Tibial artery (tissue), 4 donors: ENCODE measurements around the gene TRAPPC10.
A peak's percentile ranks its signal among the peaks of the same experiment; 100 is the strongest.

ENCODE experiments used
- DNase-seq, 2 donors: peaks; one replicate each; pipeline ENCODE4 v3.0.0-alpha.2; 2019
- H3K27ac ChIP-seq, 2 donors: fragments of 200-600 bp; sonication (generic) in 1 of 2; 1 replicate in 1 of 2; 2 replicates in 1 of 2; pipeline ENCODE4 v1.5.1; 2018 to 2019; ENCODE audit warnings: mild to moderate bottlenecking in 1 of 2
- H3K27me3 ChIP-seq, 2 donors: fragments of 200-600 bp; sonication (generic) in 1 of 2; one replicate each; pipeline versions ENCODE4 v1.5.1 to v1.6.0; 2016 to 2019
- H3K36me3 ChIP-seq, 3 donors: fragments of 200-600 bp; sonication (generic) in 2 of 3; one replicate each; pipeline ENCODE4 v1.5.1; 2016 to 2019; ENCODE audit warnings: mild to moderate bottlenecking in 2 of 3
- H3K4me1 ChIP-seq, 4 donors: fragments of 200-600 bp; sonication (generic) in 2 of 4; 1 replicate in 3 of 4; 2 replicates in 1 of 4; pipeline ENCODE4 v1.5.1; 2016 to 2019
- H3K4me3 ChIP-seq, 2 donors: fragments of 200-600 bp; sonication (generic) in 1 of 2; 1 replicate in 1 of 2; 2 replicates in 1 of 2; pipeline ENCODE4 v1.5.1; 2018 to 2019; ENCODE audit warnings: mild to moderate bottlenecking in 2 of 2
- H3K9me3 ChIP-seq, 3 donors: fragments of 200-600 bp; sonication (generic) in 1 of 3; one replicate each; pipeline ENCODE4 v1.5.1; 2016 to 2019
- intact Hi-C: fragments of 100-400 bp; cut with DNase I; formaldehyde crosslinking; loops from one replicate; pipeline ENCODE4 v1.15.0; 2023; ENCODE audit warnings: low total_unique reads
- TF ChIP-seq, protein P1 (sequence below), 2 experiments: fragments of 200-600 bp in 1 of 2; fragments of 450-650 bp in 1 of 2; IDR thresholded peaks; one replicate each; pipeline ENCODE4 v1.5.1; 2017 to 2019; ENCODE audit warnings: antibody characterized with exemption in 2 of 2, mild to moderate bottlenecking in 1 of 2, moderate library complexity in 1 of 2

The TRAPPC10 gene

DNA sequence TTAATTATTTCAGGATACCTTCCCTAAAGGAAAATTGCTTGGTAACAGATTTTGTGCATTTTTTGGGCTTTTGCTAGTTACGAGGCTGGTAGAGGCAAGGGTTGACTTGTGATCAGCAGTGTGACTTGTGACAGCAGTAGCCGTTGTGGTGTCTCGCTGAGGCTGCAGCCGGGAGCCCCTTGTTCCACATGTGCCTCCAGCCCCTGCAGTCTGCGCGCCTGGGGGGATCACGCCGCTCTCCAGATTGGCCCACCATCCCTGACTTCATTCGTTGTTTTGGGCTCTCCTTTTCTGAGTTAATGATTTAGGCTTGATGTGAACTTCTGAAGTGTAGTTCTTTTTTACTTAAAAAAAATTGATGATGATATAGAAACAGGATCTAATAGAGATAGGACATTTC is 41.5 kb downstream of the TRAPPC10 start:
- H3K27me3 ChIP-seq, result no peaks in the 10 kb centered on the region
- DNase-seq, result no peak
- TF ChIP-seq, protein P1, sequence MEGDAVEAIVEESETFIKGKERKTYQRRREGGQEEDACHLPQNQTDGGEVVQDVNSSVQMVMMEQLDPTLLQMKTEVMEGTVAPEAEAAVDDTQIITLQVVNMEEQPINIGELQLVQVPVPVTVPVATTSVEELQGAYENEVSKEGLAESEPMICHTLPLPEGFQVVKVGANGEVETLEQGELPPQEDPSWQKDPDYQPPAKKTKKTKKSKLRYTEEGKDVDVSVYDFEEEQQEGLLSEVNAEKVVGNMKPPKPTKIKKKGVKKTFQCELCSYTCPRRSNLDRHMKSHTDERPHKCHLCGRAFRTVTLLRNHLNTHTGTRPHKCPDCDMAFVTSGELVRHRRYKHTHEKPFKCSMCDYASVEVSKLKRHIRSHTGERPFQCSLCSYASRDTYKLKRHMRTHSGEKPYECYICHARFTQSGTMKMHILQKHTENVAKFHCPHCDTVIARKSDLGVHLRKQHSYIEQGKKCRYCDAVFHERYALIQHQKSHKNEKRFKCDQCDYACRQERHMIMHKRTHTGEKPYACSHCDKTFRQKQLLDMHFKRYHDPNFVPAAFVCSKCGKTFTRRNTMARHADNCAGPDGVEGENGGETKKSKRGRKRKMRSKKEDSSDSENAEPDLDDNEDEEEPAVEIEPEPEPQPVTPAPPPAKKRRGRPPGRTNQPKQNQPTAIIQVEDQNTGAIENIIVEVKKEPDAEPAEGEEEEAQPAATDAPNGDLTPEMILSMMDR (IDR thresholded peaks at IDR 0.05), result no peak
- H3K4me3 ChIP-seq, result no peak overlapping the region
- intact Hi-C loops, result no loop called here
- no peaks in the 10 kb centered on the region for H3K9me3 ChIP-seq
- H3K27ac ChIP-seq, result no peak overlapping the region
- H3K36me3 ChIP-seq, result peaks cover 0 to 47% (median 33%) of the 10 kb centered on the region in 3 donors
- H3K4me1 ChIP-seq, result peaks cover 0 to 11% (median 0%) of the 10 kb centered on the region in 4 donors

DNA sequence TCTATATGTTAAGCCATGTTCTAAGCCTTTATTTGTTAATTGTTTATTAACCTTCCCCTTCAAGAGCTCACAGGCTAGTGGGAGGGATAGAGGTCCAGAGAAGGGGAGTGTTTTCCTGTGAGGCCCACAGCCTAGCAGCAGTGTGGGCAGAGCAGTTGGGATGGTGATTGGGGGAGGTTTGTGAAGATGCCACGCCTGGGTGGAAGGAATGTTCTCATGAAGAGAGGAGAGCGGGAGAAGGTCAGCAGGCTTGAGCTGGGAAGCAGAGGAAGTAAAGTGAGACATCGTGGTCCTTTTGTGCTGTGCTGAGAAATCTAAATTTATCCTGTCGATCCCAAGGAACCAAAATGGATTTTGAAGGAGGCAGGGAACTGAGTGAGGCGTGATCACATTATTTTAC is 42.6 kb downstream of the TRAPPC10 start:
- intact Hi-C loops, result no loop called here
- Histone ChIP-seq H3K27ac (no peak overlapping the region), H3K27me3 (no peaks in the 10 kb centered on the region), H3K36me3 (peaks cover 8 to 55% (median 40%) of the 10 kb centered on the region in 3 donors), H3K9me3 (no peaks in the 10 kb centered on the region), H3K4me3 (no peak overlapping the region), H3K4me1 (peaks cover 0 to 7% (median 0%) of the 10 kb centered on the region in 4 donors)
- DNase-seq, result peak in 1 of 2 donors; percentile 41
- TF ChIP-seq, protein P1 (IDR thresholded peaks at IDR 0.05), result no peak

DNA sequence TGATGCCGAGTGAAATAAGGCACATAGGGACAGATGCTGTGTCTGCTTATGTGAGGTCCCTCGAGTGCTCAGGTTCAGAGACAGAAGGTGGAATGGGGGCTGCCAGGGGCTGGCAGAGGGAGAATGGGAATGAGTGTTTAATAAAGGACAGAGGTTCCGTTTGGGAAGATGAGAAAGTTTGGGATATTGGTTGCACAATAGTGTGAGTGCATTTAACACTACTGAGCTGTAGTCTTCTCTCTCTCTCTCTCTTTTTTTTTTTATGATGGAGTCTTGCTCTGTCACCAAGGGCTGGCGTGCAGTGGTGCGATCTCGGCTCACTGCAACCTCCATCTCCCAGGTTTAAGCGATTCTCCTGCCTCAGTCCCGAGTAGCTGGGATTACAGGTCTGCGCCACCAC is 44.9 kb downstream of the TRAPPC10 start:
- intact Hi-C loops, result no loop called here
- Histone ChIP-seq H3K4me3 (no peak overlapping the region), H3K36me3 (peaks cover 14 to 59% (median 54%) of the 10 kb centered on the region in 3 donors), H3K27ac (no peak overlapping the region), H3K27me3 (no peaks in the 10 kb centered on the region), H3K4me1 (no peaks in the 10 kb centered on the region), H3K9me3 (no peaks in the 10 kb centered on the region)
- TF ChIP-seq, protein P1 (IDR thresholded peaks at IDR 0.05), result no peak
- DNase-seq, result no peak

DNA sequence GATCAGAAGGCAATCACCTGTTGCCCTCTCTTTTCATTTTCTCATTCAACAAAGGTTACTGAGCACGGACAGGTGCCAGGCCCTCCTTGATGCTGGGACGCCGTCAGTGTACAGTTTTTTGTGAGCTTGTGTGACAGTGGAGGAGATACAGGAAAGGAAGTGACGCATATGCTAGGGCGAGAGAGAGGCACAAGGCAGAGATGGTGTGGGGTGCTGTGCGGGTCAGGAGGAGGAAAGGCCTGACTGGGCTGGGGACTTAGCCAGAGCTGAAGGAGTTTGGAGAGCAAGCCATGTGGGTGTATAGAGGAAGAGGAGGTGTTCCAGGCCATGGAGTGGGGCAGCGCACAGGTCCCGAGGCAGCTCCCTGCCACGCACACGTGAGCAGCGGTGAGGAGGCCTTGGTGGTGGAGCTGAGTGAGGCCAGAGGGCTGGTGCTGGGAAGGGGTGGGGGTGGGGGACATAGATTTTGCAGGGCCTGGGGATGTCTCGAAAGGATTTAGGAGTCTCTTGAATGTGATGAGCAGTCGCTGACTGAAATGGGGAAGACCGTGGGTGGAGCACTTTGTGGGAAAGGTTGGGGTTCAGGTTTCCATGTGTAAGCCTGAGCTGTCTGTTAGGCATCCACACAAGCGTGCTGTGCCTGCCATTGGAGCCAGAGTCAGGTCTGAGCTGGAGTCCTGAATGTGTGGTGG is 46.0 kb downstream of the TRAPPC10 start:
- no peaks in the 10 kb centered on the region for H3K27me3 ChIP-seq
- no peaks in the 10 kb centered on the region for H3K9me3 ChIP-seq
- no peak for DNase-seq
- H3K4me1 ChIP-seq, result no peaks in the 10 kb centered on the region
- TF ChIP-seq, protein P1 (IDR thresholded peaks at IDR 0.05), result no peak
- H3K4me3 ChIP-seq, result no peak overlapping the region
- no peak overlapping the region for H3K27ac ChIP-seq
- peaks cover 14 to 70% (median 61%) of the 10 kb centered on the region in 3 donors for H3K36me3 ChIP-seq
- intact Hi-C loops, result no loop called here

DNA sequence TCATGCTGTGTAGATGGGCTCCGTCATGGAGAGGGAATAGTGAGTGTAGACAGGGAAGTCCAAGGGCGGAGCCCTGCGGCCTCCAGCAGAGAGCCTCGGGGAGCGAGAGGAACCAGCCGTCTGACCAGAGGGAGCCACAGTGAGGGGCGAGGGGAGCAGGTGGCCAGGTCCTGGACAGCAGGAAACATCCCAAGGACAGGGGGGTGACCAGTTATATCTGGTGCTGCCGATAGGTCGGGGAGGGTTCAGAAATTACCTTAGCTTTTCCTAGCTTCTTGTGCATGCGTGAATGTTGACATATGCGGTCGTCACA is 46.5 kb downstream of the TRAPPC10 start:
- intact Hi-C loops, result no loop called here
- no peaks in the 10 kb centered on the region for H3K9me3 ChIP-seq
- peaks cover 18 to 71% (median 66%) of the 10 kb centered on the region in 3 donors for H3K36me3 ChIP-seq
- TF ChIP-seq, protein P1 (IDR thresholded peaks at IDR 0.05), result no peak
- no peaks in the 10 kb centered on the region for H3K4me1 ChIP-seq
- no peak for DNase-seq
- H3K4me3 ChIP-seq, result no peak overlapping the region
- H3K27ac ChIP-seq, result no peak overlapping the region
- no peaks in the 10 kb centered on the region for H3K27me3 ChIP-seq
